ENCODE measurements around the gene S100A7A. TPM values are rescaled to one million over a fixed set of nuclear protein-coding genes. Genes with fewer than 3 reads are reported as not detected.

The S100A7A gene
- total and polyA plus RNA-seq, 2 of the 8 experiments (the other 6 are each of a cell fraction or from before 2014, with no cell fraction given) = not detected

DNA sequence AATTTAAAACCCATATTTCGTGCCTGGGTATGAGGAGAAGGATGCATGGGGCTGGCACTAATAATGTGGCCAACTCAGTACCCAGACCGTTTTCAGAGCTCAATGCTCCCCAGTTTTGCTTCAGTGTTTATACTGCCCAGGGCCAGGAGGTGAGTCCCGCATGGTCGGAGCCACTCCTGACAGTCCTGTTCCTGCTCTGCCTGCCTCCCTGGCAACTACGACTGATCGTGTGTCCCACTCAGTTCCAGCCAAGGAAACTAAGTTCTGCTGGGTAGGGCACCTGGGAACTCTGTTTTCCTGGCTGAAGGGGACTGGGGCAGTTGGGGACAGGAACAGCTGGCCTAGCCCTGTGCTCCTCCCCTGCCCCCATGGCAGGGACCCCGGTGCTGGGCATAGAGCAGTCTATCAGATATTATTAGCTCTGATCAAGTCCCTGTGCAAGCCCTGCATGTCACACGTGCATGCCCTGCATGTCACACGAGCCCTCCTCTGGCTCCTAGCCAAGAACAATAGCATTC lies 25.0 kb downstream of the S100A7A start:
- WGBS, 2 experiments (ENCODE audit: extremely low coverage in 1 of 2, insufficient coverage in 1 of 2, insufficient read length in 1 of 2, insufficient replicate concordance in 2 of 2, low coverage in 1 of 2, low lambda C conversion rate in 2 of 2, missing lambda C conversion rate in 1 of 2) = 82% methylated on average over 9 of the region's 9 CpGs; no CpG with 5 or more reads in 1 of the 2 experiments
- H3K56ac ChIP-seq (replicated peaks; ENCODE audit: insufficient read length, low read depth, low read length) = no peak overlapping the region
- H2BK120ac ChIP-seq (replicated peaks; ENCODE audit: low read depth, low read length) = no peak overlapping the region
- no peaks in the 10 kb centered on the region for H3K36me3 ChIP-seq (ENCODE audit: control insufficient read depth in 2 of 4, insufficient read depth in 4 of 4, low read length in 3 of 4)
- H4K20me1 ChIP-seq (replicated peaks in 1 of 2; ENCODE audit: control insufficient read depth in 1 of 2, insufficient read depth in 2 of 2, low read length in 2 of 2) = no peaks in the 10 kb centered on the region
- H2BK12ac ChIP-seq (ENCODE audit: low read depth, low read length) = no peak overlapping the region
- 0 out of 4 replicates have a peak, but pooled peaks cover 0 to 2% of the 10 kb centered on the region in 2 experiments for H3K9me3 ChIP-seq (ENCODE audit: insufficient read depth in 2 of 2, low read depth in 1 of 2, low read length in 1 of 2)
- H2BK15ac ChIP-seq (ENCODE audit: low read length) = no peak overlapping the region
- no peak overlapping the region for H3K14ac ChIP-seq (ENCODE audit: insufficient read length)
- H3K4me1 ChIP-seq (replicated peaks in 1 of 4; ENCODE audit: control insufficient read depth in 3 of 4, insufficient read depth in 4 of 4, low read length in 3 of 4) = no peaks in the 10 kb centered on the region
- no peaks in the 10 kb centered on the region for H3K79me2 ChIP-seq (ENCODE audit: control insufficient read depth in 1 of 2, insufficient read depth in 2 of 2, low read length in 2 of 2)
- ChIA-PET CTCF (ENCODE audit: partially characterized antibody) (interaction anchor here (1.0 to 1.6 kb wide), 3 partner anchors 13 to 54 kb away, joined by 3 to 6 read pairs (median 5); no protein-coding TSS in a partner anchor), POLR2A (ENCODE audit: partially characterized antibody) (no interaction called here)
- no peak overlapping the region for H2AFZ ChIP-seq (ENCODE audit: low read length)
- DNase-seq (ENCODE audit: low read depth in 1 of 2, low spot score in 2 of 2) (no peak), FAIRE-seq (no peak)
- H3K27me3 ChIP-seq (replicated peaks in 1 of 4; ENCODE audit: control insufficient read depth in 3 of 4, extremely low read depth in 1 of 4, insufficient read depth in 3 of 4, low read length in 3 of 4) = no peaks in the 10 kb centered on the region; a peak in 1 of 7 replicates
- no peak overlapping the region for H3K9ac ChIP-seq (replicated peaks in 1 of 4; ENCODE audit: extremely low read depth in 1 of 4, low read depth in 3 of 4, low read length in 3 of 4)
- no peak overlapping the region for H3K27ac ChIP-seq (ENCODE audit: low read depth, low read length)
- no peak overlapping the region for H3K23ac ChIP-seq (ENCODE audit: insufficient read length)
- H3K4me2 ChIP-seq (ENCODE audit: insufficient read depth in 1 of 2, low read depth in 2 of 2, low read length in 2 of 2) = no peak overlapping the region
- H2BK5ac ChIP-seq (ENCODE audit: low read depth, low read length) = no peak overlapping the region
- no peak overlapping the region for H4K91ac ChIP-seq (replicated peaks; ENCODE audit: insufficient read length, low read length)
- H4K5ac ChIP-seq (ENCODE audit: insufficient read length, low read depth, low read length) = no peak overlapping the region
- H4K8ac ChIP-seq (ENCODE audit: extremely low read depth, insufficient read depth, low read length) = no peak overlapping the region
- no peak overlapping the region for H2BK20ac ChIP-seq (ENCODE audit: low read length)
- no peak overlapping the region for H2AK5ac ChIP-seq (ENCODE audit: low read depth, low read length)
- H3K18ac ChIP-seq (ENCODE audit: extremely low read depth, low read length) = no peak overlapping the region
- no peaks in the 10 kb centered on the region for H3K79me1 ChIP-seq (ENCODE audit: low read depth, low read length)
- no peak overlapping the region for H3K4ac ChIP-seq (replicated peaks; ENCODE audit: insufficient read length, low read depth, low read length)
- H3K23me2 ChIP-seq (ENCODE audit: low read depth, low read length) = no peaks in the 10 kb centered on the region
- H3K4me3 ChIP-seq (ENCODE audit: extremely low read depth in 1 of 4, insufficient read depth in 2 of 4, low read depth in 3 of 4, low read length in 4 of 4) = no peak overlapping the region
- TF ChIP-seq YY1 (IDR thresholded peaks at IDR 0.05; ENCODE audit: low read depth, low read length) (no peak), SIRT6 (IDR thresholded peaks at IDR 0.05; ENCODE audit: low read length) (no peak)
